Activated CD4-positive, alpha-beta T cell treated with anti-CD3 and anti-CD28 coated beads, Interleukin-2, amount 50 U/mL, for 1 hour (primary cell): ENCODE results near the gene ABCA6.
"Not testable (repeated sequence)": the region's sequence is repeated elsewhere in the genome, so short reads cannot be mapped to it uniquely, and the experiment has no call there.

Experiments
- DNase-seq: peaks from one replicate; pipeline ENCODE4 v3.0.0-alpha.2; 2020

ABCA6 gene

DNA sequence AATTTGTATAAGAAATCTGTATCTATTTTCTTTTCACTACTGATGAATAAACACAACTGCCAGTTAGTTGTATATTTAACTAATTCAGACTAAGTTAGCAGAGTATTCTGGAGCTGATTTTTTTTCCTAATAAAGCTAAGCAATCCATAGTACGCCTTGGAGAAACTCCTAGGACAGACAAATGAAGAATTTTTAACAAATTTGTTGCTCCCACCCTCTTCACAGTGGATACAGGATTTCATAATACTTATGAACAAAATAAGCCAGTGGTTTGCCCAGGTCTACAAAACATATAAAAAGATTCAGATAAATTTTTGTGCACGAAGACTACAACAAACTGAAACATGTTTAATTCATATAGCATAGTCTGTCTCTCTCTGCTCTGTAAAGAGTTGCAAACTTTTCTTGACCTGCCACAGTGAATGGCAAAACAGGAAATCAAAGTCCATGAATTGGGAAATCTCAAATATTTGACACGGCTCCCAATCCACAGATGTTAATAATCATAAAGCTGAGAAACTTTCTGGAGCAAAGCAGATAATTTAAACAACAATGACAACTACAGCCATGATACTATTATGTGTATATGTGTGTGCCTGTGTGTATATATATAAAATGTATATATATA, 594 bp upstream of the ABCA6 start:
- DNase-seq = no peak

DNA sequence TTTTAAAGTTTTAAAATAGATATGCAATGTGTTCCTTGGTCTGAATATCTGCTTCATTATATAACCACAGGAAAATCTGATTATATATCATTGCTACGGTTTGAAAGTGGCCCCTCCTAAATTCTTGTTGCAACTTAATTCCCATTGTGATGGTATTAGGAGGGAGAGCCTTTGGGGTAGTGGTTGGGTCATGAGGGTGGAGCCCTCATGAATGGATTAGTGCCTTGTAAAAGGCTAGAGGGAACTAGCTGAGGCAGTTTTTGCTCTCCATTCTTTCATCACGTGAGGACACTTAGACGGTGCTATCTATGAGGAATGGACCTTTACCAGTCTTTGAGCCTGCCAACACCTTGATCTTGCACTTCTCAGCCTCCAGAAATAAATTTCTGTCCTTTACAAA, 7.6 kb downstream of the ABCA6 start:
- no peak for DNase-seq

- no peak for DNase-seq
Observed at GRCh38 chr17:69130627-69131296, 10.9 kb downstream of the ABCA6 start.

GRCh38 chr17:69123626-69124025, 18.1 kb downstream of the ABCA6 start:
- DNase-seq = no peak

GRCh38 chr17:69122065-69122464, 19.6 kb downstream of the ABCA6 start:
- no peak for DNase-seq

DNA sequence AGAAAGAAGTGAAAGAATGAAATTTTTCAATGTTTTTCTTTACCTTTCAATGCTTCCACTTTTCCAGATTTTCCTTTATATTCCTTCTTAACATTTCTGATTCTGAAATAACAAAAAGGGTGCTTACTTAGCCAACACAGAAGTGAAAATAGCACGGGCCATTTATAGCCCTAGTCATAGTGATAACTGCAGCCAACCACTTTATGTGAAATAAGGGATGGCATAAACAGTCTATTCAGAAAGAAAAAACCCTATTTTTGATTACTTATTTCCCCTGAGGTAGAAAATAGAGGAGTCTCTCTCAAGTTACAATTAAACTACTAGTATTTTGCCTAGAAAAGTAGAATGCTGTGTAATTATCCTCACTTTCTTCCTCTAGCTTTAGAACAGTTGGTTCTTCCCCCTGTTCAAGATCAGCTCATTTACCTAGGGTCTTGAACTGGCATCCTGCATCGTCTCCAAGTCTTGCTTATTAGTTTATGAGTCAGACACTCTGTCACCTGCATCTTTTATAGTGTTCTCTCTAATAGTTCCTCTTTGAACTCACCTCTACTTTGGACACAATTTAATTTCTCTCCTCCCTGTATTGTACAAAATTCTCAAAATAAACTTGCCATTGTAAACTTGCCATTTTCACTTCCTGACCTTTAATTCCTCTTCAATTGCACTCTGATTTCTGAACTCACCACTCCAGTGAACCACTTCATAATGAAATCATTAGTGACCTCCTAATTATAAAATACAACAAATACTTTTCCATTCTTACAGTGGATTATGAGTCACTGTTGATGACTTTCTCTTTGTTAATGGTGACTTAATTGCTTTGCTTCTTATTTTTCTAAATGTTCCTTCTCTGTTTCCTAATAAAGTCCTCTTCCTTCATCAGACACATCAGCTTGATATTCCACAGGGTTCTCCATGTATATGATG, 23.6 kb downstream of the ABCA6 start:
- no peak for DNase-seq

GRCh38 chr17:69111794-69112193, 29.9 kb downstream of the ABCA6 start:
- DNase-seq = no peak

DNA sequence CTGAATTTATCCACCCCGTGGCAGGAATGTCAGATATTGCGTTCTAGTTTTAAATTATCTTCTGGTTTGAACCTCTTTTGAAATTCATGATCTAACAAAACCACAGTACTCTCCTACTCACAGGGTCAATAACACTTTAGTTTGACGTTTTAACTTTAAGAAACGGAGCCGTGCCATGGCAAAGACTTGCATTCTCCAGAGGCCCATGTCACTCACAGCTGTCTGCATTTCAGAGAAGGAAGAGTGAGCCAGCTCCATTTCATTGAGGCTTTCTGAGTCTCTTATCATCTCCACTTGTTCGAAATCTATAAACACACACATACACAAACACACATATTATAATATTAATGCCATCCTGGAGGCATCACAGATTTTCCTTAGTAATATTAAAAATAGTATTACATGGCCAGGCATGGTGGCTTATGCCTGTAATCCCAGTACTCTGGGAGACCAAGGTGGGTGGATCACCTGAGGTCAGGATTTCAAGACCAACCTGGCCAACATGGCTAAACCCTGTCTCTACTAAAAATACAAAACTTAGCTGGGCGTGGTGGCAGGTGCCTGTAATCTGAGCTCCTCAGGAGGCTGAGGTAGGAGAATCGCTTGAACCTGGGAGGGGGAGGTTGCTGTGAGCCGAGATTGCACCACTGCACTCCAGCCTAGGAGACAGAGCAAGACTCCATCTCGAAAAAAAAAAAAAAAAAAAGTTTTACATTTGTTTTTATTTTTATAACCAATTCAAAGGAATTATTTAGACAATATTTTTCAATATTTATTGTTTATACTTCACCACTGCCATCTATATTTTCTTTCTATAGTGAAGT, 35.6 kb downstream of the ABCA6 start:
- DNase-seq = no peak

GRCh38 chr17:69103557-69104233, 38.0 kb downstream of the ABCA6 start:
- DNase-seq = no peak

DNA sequence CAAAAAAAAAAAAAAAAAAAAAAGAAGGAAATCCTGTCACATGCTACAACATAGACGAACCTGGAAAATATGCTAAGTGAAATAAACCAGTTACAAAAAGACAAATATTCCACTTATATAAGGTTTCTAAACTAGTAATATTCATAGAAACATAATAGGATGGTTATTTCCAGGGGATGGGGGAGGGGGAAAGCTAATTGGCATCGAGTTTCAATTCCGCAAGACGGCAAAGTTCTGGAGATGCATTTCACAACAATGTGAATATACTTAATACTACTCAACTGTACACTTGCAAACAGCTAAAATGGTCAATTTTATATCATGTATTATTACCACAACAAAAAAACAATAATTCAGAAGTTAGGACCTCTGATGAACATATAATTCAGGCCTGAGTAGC, 43.1 kb downstream of the ABCA6 start:
- DNase-seq = no peak

DNA sequence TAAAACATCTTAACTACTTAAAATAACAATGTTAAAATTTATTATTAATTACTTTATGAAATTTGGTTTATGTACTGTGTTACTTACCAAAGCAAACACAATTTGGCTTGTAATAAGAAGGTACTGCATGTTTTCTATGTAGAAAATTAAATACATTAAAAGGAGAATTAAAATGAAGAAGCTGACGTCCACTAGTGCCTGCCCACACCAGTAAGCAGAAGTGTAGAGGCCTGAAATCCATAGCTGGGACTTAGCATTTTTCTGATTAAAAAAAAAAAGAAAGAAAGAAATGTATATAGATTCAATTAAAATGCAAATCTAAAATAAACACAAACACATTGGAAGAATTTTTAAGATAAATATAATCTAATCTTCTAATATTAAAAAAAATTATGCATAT, 45.2 kb downstream of the ABCA6 start:
- no peak for DNase-seq

DNA sequence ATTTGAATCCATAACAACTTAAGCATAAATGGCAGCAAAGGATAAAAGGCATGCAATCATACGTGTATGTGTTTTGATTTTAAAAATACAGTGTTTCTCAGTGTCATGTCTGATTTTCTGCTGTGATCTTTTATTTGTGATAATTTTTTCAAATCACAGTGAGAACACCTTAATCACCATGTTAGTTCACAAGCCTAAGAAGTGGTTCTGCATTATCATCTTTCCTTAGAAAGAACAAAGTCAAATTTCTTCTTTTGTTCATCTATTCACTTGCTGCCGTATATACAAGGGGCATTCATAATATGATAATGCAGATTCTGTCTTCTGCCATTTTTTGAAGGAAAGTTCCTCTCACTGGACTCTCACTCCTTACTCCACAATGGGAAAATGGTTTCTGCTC, 47.7 kb downstream of the ABCA6 start:
- no peak for DNase-seq

DNA sequence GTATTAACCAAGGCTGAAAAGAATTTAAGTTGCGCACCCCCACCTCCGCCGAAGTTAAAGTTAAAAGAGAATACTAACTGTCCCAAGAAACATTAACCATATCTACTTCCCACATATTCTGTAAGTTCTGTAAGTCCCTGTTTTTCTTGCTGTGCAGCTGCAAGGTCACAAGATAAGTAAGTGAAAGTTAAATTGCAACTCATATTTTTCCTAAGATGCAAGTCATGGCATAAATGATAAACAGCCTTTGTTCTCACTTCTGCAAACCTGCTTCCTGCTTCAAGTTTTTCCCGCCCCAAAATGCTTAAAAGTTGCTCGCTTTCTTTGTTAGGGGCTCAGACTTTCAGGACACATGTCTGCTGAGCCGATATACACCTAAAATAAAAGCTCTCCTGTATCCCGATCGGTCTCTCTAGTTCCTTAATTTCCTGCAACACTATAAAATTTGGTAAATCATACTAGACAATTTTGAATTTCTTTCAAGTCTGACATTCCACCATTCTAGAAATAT, 48.4 kb downstream of the ABCA6 start:
- no peak for DNase-seq

- DNase-seq = no peak
Observed at GRCh38 chr17:69090365-69090764, 51.3 kb downstream of the ABCA6 start.

DNA sequence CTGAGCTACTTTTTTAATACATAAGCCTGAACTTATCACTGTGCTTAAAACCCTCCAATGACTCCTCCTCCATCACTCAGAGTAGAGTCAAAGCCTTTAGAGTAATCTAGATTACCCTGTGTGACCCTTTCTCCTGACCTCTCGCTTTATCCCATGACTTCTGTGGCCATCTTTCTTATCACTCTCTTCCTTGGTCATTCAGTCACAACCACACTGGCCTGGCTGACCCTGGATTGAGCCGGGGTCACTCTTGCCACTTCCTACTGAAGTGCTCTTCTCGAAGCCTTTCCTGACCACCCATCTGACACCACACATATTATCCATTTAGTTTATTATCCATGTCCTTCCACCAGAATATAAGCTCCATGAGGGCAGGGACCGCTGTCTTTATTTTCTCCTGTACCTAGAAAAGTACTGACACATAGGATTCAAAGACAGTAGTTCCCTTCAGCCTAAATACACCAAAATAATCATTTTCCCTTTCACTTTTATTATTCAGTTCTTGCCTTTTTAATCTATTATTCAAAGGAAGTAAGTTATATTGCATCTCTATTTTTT, 53.0 kb downstream of the ABCA6 start:
- no peak for DNase-seq

- DNase-seq = no peak
Observed at GRCh38 chr17:69086641-69087040, 55.1 kb downstream of the ABCA6 start.

DNA sequence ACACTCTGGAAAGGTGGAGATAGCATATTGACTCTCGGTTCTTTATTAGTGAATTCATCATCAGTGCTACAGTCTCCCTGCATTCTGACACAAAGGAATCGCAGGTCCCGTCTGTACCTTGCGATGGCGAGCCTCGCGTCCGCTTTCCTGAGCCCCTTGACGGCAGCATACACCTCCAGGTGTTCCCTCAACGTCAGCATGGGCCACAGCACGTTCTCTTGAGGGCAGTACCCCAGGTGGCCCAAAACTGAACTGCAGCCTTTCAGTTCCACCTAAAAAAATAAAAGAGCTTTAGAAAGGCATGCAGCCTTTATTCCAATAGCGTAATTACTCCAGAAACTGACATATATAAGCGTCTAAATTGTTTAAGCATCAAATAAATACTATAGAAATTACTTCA, 56.8 kb downstream of the ABCA6 start:
- DNase-seq = no peak

DNA sequence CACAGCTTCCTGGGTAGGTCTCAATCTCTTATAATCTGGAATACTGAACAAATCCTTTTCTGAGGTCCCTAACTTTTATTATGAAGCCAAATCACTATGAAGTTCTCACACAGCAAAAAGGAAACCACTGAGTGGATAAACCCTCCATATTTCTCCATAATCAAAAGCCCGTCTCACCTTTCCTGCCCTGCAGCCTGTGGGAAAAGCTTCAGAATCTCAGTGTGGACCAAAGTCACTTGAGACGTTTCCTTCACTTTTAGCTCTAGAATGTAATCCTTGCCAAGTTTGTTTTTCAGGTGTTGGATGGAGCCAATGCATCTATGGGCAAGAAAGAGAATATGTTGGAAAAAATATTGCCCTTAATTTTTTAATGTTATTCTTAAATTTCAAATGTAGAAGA, 59.0 kb downstream of the ABCA6 start:
- no peak for DNase-seq

- no peak for DNase-seq
Observed at GRCh38 chr17:69078864-69079263, 62.8 kb downstream of the ABCA6 start.

DNA sequence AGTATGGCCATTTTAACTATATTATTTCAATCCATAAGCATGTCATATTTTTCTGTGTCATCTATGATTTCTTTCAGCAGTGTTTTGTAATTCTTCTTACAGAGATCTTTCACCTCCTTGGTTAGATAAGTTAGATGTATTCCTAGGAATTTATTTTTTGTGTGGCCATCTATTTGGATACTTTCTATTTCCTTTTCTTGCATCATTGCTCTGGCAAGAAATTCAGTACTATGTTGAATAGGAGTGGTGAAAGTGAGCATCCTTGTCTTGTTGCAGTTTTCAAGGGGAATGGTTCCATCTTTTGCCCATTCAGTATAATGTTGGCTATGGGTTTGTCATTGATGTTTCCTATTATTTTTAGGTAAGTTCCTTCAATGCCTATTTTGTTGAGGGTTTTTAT, 65.9 kb downstream of the ABCA6 start:
- no peak for DNase-seq

- not testable (repeated sequence) for DNase-seq
Observed at GRCh38 chr17:69073392-69073791, 68.3 kb downstream of the ABCA6 start.

DNA sequence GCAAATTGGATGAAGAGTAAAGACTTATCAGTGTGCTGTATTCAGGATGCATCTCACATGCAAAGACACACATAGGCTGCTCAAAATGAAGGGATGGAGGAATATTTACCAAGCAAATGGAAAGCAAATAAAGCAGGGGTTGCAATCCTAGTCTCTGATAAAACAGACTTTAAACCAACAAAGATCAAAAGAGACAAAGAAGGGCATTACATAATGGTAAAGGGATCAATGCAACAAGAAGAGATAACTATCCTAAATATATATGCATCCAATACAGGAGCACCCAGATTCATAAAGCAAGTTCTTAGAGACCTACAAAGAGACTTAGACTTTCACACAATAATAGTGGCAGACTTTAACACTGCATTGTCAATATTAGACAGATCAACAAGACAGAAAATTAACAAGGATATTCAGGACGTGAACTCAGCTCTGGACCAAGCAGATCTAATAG, 68.9 kb downstream of the ABCA6 start:
- DNase-seq = not testable (repeated sequence)
